OCI-LY7 (cell line): ENCODE results near the gene COBL. TPM values are rescaled to one million over a fixed set of nuclear protein-coding genes. Genes with fewer than 3 reads are reported as not detected.

ENCODE experiments used
- BruUV-seq: library from RNA; stranded (reverse); fragments of 400-500 nt; replicated peaks from 2 replicates; lab custom pipeline; 2021; lab: Mats Ljungman, UMichigan
- CTCF ChIA-PET: fragments of 300-600 bp; sonication (Branson Sonifier 250); formaldehyde crosslinking; loops from one replicate; lab custom pipeline; 2022; ENCODE audit warnings: antibody characterized with exemption; ENCODE audit not compliant: unreplicated experiment; lab: Charles Lee
- POLR2A ChIA-PET: fragments of 300-600 bp; sonication (Branson Sonifier 250); formaldehyde crosslinking; loops from one replicate; lab custom pipeline; 2022; ENCODE audit warnings: antibody characterized with exemption; lab: Charles Lee
- DNase-seq: peaks from one replicate; pipeline ENCODE4 v3.0.0-alpha.2; 2015; ENCODE audit warnings: low spot score
- H2AFZ ChIP-seq: fragments of 200-600 bp; sonication (generic), shearing (Covaris generic); 2 replicates; pipeline ENCODE4 v1.6.1; 2014; ENCODE audit warnings: mild to moderate bottlenecking, antibody characterized with exemption, low read length, moderate library complexity
- H3K27ac ChIP-seq: fragments of 200-600 bp; sonication (generic); 2 replicates; pipeline ENCODE4 v1.5.1; 2014; ENCODE audit warnings: mixed run types, low read depth, mild to moderate bottlenecking, moderate library complexity, low read length, inconsistent platforms; ENCODE audit not compliant: poor library complexity, severe bottlenecking
- H3K36me3 ChIP-seq: fragments of 200-600 bp; sonication (generic); 2 replicates; pipeline ENCODE4 v1.6.1; 2014; ENCODE audit warnings: mild to moderate bottlenecking, antibody characterized with exemption, low read length, moderate library complexity, mixed read lengths; ENCODE audit not compliant: insufficient read depth
- H3K4me1 ChIP-seq: fragments of 200-600 bp; sonication (generic); 2 replicates; pipeline ENCODE4 v1.5.1; 2014; ENCODE audit warnings: mild to moderate bottlenecking, low read length; ENCODE audit not compliant: insufficient read depth, poor library complexity, severe bottlenecking
- H3K4me2 ChIP-seq: fragments of 200-600 bp; sonication (generic); 2 replicates; pipeline ENCODE4 v1.6.1; 2014; ENCODE audit warnings: mild to moderate bottlenecking, low read length
- H3K4me3 ChIP-seq: fragments of 200-600 bp; sonication (generic); 2 replicates; pipeline ENCODE4 v1.5.1; 2014; ENCODE audit warnings: mild to moderate bottlenecking, low read depth, low read length; ENCODE audit not compliant: poor library complexity, severe bottlenecking
- H3K79me2 ChIP-seq: fragments of 200-600 bp; sonication (generic); 2 replicates; pipeline ENCODE4 v1.6.1; 2016; ENCODE audit warnings: low read depth, mild to moderate bottlenecking, low read length, moderate library complexity, mixed read lengths; ENCODE audit not compliant: insufficient read depth
- H3K9me2 ChIP-seq: fragments of 200-600 bp; sonication (generic); 2 replicates; pipeline ENCODE4 v1.6.1; 2016; ENCODE audit warnings: mild to moderate bottlenecking, low read length, mixed read lengths; ENCODE audit not compliant: insufficient read depth
- H3K9me3 ChIP-seq: fragments of 200-600 bp; sonication (generic); 2 replicates; pipeline ENCODE4 v1.6.1; 2014; ENCODE audit warnings: mild to moderate bottlenecking, mixed run types, low read length, mixed read lengths
- H4K20me1 ChIP-seq: fragments of 200-600 bp; sonication (generic); 2 replicates; pipeline ENCODE4 v1.6.1; 2014; ENCODE audit warnings: mild to moderate bottlenecking, antibody characterized with exemption, low read length, moderate library complexity, mixed read lengths; ENCODE audit not compliant: insufficient read depth
- EZH2phosphoT487 ChIP-seq: fragments of 200-600 bp; sonication (generic); IDR thresholded peaks from 2 replicates; pipeline ENCODE4 v1.6.1; 2018; ENCODE audit warnings: low read depth, borderline replicate concordance, mild to moderate bottlenecking, mixed run types, antibody characterized with exemption, low read length, moderate library complexity, mixed read lengths
- intact Hi-C: fragments of 100-400 bp; cut with micrococcal nuclease; formaldehyde crosslinking; loops from one replicate; pipeline ENCODE4 v1.10.0; 2022; ENCODE audit not compliant: unreplicated experiment
- total RNA-seq, 2 experiments: library from RNA; depleted of rRNA in 1 of 2; stranded (reverse); fragments of >200 nt in 1 of 2; shearing (Covaris generic) in 1 of 2; gene quantifications; 2 replicates each; pipeline ENCODE4 v1.2.3, GENCODE V29; 2014 to 2022
- TF ChIP-seq, protein P1 (sequence below): fragments of 200-600 bp; sonication (generic); conservative IDR thresholded peaks from 2 replicates; pipeline ENCODE4 v1.5.1; 2014; ENCODE audit warnings: mild to moderate bottlenecking, antibody characterized with exemption, low read length, moderate library complexity, mixed read lengths

COBL gene
- total RNA-seq, 2 experiments from 2014 or later, result not detected

DNA sequence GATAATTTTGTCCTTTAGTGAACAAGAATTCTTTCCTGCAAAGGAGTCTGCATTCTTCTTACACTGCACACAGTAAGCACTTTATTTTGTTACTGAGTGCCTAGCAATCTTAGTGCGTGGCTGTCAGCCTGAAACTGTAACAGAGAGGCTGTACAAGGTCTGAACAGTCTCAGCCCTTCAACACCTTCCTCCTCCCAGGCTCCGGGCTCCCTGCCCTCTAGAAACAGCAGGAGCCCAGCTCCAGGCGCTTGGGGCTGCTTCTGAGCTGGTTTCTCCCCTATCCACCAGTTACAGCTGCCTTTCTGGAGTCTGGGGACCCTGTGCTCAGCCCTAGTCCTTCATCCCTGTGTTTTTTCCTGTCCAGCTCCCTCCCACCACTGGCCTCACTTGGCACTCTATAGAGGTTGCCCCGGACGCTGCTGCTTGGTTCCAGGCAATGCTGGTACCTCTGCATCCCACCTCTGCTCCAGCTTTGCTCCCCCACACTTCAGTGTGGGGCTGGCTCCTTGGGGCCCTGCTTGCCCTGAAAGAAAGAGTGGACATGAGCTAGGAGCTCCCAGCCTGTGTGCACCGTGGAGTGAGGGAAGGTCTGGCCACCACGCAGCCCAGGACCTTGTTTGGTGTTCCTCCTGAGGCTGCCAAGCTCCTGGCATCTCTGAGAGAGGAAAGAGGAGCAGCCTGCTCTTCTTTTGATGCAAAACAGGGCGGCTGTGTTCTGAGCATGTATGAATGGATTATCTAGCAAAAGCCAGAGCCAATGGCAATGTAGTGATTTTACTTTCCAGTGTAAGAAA is 282.7 kb downstream of the COBL start:
- no TSS peak for BruUV-seq
- ChIA-PET POLR2A (interaction anchor here (0.6 kb wide), 1 partner anchor 186 kb away, joined by 3 read pairs; no protein-coding TSS in a partner anchor), CTCF (no interaction called here)
- Histone ChIP-seq H2AFZ (no peak overlapping the region), H3K4me3 (no peak overlapping the region), H3K4me1 (no peaks in the 10 kb centered on the region), H4K20me1 (no peaks in the 10 kb centered on the region), H3K36me3 (no peaks in the 10 kb centered on the region), H3K79me2 (no peaks in the 10 kb centered on the region), H3K9me2 (no peaks in the 10 kb centered on the region), H3K4me2 (no peak overlapping the region), H3K27ac (no peak overlapping the region), H3K9me3 (no peaks in the 10 kb centered on the region)
- TF ChIP-seq, protein P1, sequence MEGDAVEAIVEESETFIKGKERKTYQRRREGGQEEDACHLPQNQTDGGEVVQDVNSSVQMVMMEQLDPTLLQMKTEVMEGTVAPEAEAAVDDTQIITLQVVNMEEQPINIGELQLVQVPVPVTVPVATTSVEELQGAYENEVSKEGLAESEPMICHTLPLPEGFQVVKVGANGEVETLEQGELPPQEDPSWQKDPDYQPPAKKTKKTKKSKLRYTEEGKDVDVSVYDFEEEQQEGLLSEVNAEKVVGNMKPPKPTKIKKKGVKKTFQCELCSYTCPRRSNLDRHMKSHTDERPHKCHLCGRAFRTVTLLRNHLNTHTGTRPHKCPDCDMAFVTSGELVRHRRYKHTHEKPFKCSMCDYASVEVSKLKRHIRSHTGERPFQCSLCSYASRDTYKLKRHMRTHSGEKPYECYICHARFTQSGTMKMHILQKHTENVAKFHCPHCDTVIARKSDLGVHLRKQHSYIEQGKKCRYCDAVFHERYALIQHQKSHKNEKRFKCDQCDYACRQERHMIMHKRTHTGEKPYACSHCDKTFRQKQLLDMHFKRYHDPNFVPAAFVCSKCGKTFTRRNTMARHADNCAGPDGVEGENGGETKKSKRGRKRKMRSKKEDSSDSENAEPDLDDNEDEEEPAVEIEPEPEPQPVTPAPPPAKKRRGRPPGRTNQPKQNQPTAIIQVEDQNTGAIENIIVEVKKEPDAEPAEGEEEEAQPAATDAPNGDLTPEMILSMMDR, result no peak
- no peak for TF ChIP-seq EZH2phosphoT487
- no peak for DNase-seq
- intact Hi-C loops, result no loop called here

DNA sequence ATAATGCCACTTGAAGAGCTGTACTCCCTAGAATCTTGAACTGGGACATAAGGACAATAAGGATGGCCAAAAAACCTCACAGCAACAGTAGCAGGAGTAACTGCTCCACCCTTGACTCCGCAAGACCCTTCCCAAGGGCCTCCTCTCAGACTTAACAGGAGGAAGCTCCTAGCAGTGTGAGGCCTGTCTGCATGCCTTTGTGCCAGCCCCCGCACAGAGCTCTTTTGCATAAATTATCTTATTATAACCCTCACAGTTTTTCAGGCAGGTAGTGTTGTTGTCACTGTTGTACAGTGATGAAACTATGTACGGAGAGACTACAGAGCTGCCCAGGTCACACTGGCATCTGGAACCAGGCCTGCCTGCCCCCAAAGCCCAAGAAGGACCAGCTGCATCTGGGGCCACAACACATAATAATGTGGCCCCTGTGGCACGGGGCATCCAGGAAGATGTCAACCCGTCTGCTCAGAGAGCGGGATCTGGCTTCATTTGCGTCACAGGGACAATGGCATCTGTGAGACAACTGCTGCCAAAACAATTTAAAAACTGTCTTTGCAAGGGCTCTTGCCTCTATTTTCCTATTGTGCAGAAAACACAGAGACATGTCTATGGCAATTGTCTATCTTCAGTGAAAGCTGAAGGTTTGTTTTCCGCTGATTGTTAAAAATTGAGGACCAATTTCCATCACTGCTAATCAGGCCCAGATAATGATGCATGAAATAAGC is 284.7 kb downstream of the COBL start:
- DNase-seq, result no peak
- no peak overlapping the region for H3K27ac ChIP-seq
- no TSS peak for BruUV-seq
- no peaks in the 10 kb centered on the region for H4K20me1 ChIP-seq
- H3K4me3 ChIP-seq, result no peak overlapping the region
- no peaks in the 10 kb centered on the region for H3K9me3 ChIP-seq
- H3K9me2 ChIP-seq, result no peaks in the 10 kb centered on the region
- intact Hi-C loops, result no loop called here
- TF ChIP-seq, protein P1, result no peak
- no peak for TF ChIP-seq EZH2phosphoT487
- POLR2A ChIA-PET, result no interaction called here
- CTCF ChIA-PET, result no interaction called here
- no peaks in the 10 kb centered on the region for H3K4me1 ChIP-seq
- no peak overlapping the region for H2AFZ ChIP-seq
- H3K79me2 ChIP-seq, result no peaks in the 10 kb centered on the region
- no peak overlapping the region for H3K4me2 ChIP-seq
- H3K36me3 ChIP-seq, result no peaks in the 10 kb centered on the region
